WTC11 (cell line): ENCODE results near the gene RBM18. TPM values are rescaled to one million over a fixed set of nuclear protein-coding genes. Genes with fewer than 3 reads are reported as not detected.

Experiments
- ATAC-seq: fragments of 200-7000 bp; cut with Tn5 transposase; 2 replicates; pipeline ENCODE4 v1.10.0; 2021; ENCODE audit warnings: mild to moderate bottlenecking, moderate library complexity
- Bru-seq: library from RNA; stranded (reverse); fragments of 400-500 nt; gene quantifications from one replicate; lab custom pipeline; 2021; lab: Mats Ljungman, UMichigan
- CTCF ChIA-PET: fragments of 300-600 bp; sonication (Branson Sonifier 250); formaldehyde crosslinking; loops from one replicate; lab custom pipeline; 2021; ENCODE audit warnings: antibody characterized with exemption; lab: Charles Lee
- POLR2A ChIA-PET: fragments of 350-600 bp; sonication (Branson Sonifier 250); formaldehyde crosslinking; loops from one replicate; lab custom pipeline; 2021; ENCODE audit warnings: antibody characterized with exemption; lab: Charles Lee
- DNase-seq: peaks from one replicate; pipeline ENCODE4 v3.0.0; 2021; ENCODE audit warnings: low spot score
- H3K27ac Mint-ChIP-seq: 2 replicates; pipeline ENCODE4 v1.8.0; 2021; ENCODE audit warnings: mixed read lengths
- H3K27me3 Mint-ChIP-seq: 2 replicates; pipeline ENCODE4 v1.8.0; 2021; ENCODE audit warnings: low read depth, mild to moderate bottlenecking, moderate library complexity, mixed read lengths
- H3K36me3 Mint-ChIP-seq: 2 replicates; pipeline ENCODE4 v1.8.0; 2021; ENCODE audit warnings: mixed read lengths
- H3K4me1 Mint-ChIP-seq: 2 replicates; pipeline ENCODE4 v1.8.0; 2022; ENCODE audit warnings: mixed read lengths
- H3K4me3 Mint-ChIP-seq: 2 replicates; pipeline ENCODE4 v1.8.0; 2021; ENCODE audit warnings: mild to moderate bottlenecking, moderate library complexity, mixed read lengths
- H3K9me3 Mint-ChIP-seq: 2 replicates; pipeline ENCODE4 v1.8.0; 2021; ENCODE audit warnings: mixed read lengths
- CREM ChIP-seq: sonication (generic); formaldehyde crosslinking; IDR thresholded peaks from 2 replicates; pipeline ENCODE4 v1.8.1; 2022; ENCODE audit warnings: mild to moderate bottlenecking, missing genetic modification reagents, moderate library complexity
- ELF4 ChIP-seq: sonication (generic); formaldehyde crosslinking; IDR thresholded peaks from 2 replicates; pipeline ENCODE4 v1.8.1; 2022; ENCODE audit warnings: low read depth, mild to moderate bottlenecking, moderate library complexity, missing genetic modification reagents
- ESRRA ChIP-seq: sonication (generic); formaldehyde crosslinking; IDR thresholded peaks from 2 replicates; pipeline ENCODE4 v1.8.1; 2022; ENCODE audit warnings: mild to moderate bottlenecking, missing genetic modification reagents, borderline replicate concordance
- FOXJ3 ChIP-seq: sonication (generic); formaldehyde crosslinking; IDR thresholded peaks from 2 replicates; pipeline ENCODE4 v1.9.0; 2021; ENCODE audit warnings: missing genetic modification reagents, mild to moderate bottlenecking, borderline replicate concordance
- GABPB1 ChIP-seq: sonication (generic); formaldehyde crosslinking; IDR thresholded peaks from 2 replicates; pipeline ENCODE4 v1.8.1; 2023; ENCODE audit warnings: mild to moderate bottlenecking, missing genetic modification reagents
- MYBL2 ChIP-seq: sonication (generic); formaldehyde crosslinking; IDR thresholded peaks from 2 replicates; pipeline ENCODE4 v1.8.1; 2023; ENCODE audit warnings: mild to moderate bottlenecking, moderate library complexity, missing genetic modification reagents
- NR2C2 ChIP-seq: sonication (generic); formaldehyde crosslinking; IDR thresholded peaks from 2 replicates; pipeline ENCODE4 v1.8.0; 2022; ENCODE audit warnings: mild to moderate bottlenecking, missing genetic modification reagents
- NR3C1 ChIP-seq: sonication (generic); formaldehyde crosslinking; conservative IDR thresholded peaks from 2 replicates; pipeline ENCODE4 v1.8.1; 2023; ENCODE audit warnings: low read depth, mild to moderate bottlenecking, missing genetic modification reagents
- PRRX2 ChIP-seq: fragments of 250-450 bp; sonication (Bioruptor Pico); IDR thresholded peaks from 2 replicates; pipeline ENCODE4 v1.8.0; 2021; ENCODE audit warnings: mild to moderate bottlenecking
- TEAD1 ChIP-seq: sonication (generic); formaldehyde crosslinking; IDR thresholded peaks from 2 replicates; pipeline ENCODE4 v1.8.0; 2022; ENCODE audit warnings: mild to moderate bottlenecking, missing genetic modification reagents
- ZBTB21 ChIP-seq: sonication (generic); formaldehyde crosslinking; IDR thresholded peaks from 2 replicates; pipeline ENCODE4 v1.8.1; 2023; ENCODE audit warnings: mild to moderate bottlenecking, missing genetic modification reagents, borderline replicate concordance
- ZNF317 ChIP-seq: sonication (generic); formaldehyde crosslinking; IDR thresholded peaks from 2 replicates; pipeline ENCODE4 v1.8.1; 2023; ENCODE audit warnings: low read depth, mild to moderate bottlenecking, moderate library complexity, missing genetic modification reagents, borderline replicate concordance
- ZNF416 ChIP-seq: fragments of 250-450 bp; sonication (Bioruptor Pico); IDR thresholded peaks from 2 replicates; pipeline ENCODE4 v1.9.0; 2021; ENCODE audit warnings: mild to moderate bottlenecking, inconsistent platforms
- long read RNA-seq, 3 experiments: library from RNA in 1 of 3; library from capped mRNA in 1 of 3; library from polyadenylated mRNA in 1 of 3; unstranded in 2 of 3; stranded (forward) in 1 of 3; transcript quantifications; one replicate each; pipeline ENCODE4 v2.0.0, GENCODE V29; 2021
- total RNA-seq: library from RNA; stranded (reverse); gene quantifications from 3 replicates; pipeline ENCODE4 v1.2.3, GENCODE V29; 2021
- TF ChIP-seq, protein P1 (sequence below): sonication (generic); formaldehyde crosslinking; conservative IDR thresholded peaks from 2 replicates; pipeline ENCODE4 v1.8.1; 2023; ENCODE audit warnings: mild to moderate bottlenecking, low read depth, missing genetic modification reagents, moderate library complexity
- TF ChIP-seq, protein P2 (sequence below): fragments of 250-450 bp; sonication (Bioruptor Pico); IDR thresholded peaks from 2 replicates; pipeline ENCODE4 v1.9.0; 2021; ENCODE audit warnings: mild to moderate bottlenecking
- TF ChIP-seq, protein P3 (sequence below): fragments of 250-450 bp; sonication (Bioruptor Pico); conservative IDR thresholded peaks from 2 replicates; pipeline ENCODE4 v1.9.0; 2021; ENCODE audit warnings: mild to moderate bottlenecking
- TF ChIP-seq, protein P4 (sequence below): fragments of 250-450 bp; sonication (Bioruptor Pico); IDR thresholded peaks from 2 replicates; pipeline ENCODE4 v1.9.0; 2021; ENCODE audit warnings: mild to moderate bottlenecking, borderline replicate concordance
- TF ChIP-seq, protein P5 (sequence below): sonication (generic); formaldehyde crosslinking; IDR thresholded peaks from 2 replicates; pipeline ENCODE4 v1.8.1; 2023; ENCODE audit warnings: mild to moderate bottlenecking, missing genetic modification reagents
- TF ChIP-seq, protein P6 (sequence below): fragments of 250-450 bp; sonication (Bioruptor Pico); IDR thresholded peaks from 2 replicates; pipeline ENCODE4 v1.9.0; 2021; ENCODE audit warnings: moderate library complexity, mild to moderate bottlenecking, inconsistent platforms, borderline replicate concordance

Gene RBM18, protein sequence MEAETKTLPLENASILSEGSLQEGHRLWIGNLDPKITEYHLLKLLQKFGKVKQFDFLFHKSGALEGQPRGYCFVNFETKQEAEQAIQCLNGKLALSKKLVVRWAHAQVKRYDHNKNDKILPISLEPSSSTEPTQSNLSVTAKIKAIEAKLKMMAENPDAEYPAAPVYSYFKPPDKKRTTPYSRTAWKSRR
- total RNA-seq (11.4 to 14.3 TPM (median 13.1 TPM) in 3 replicates), Bru-seq, nascent RNA (percentile 80 among the genes with signal in this experiment)
- long read RNA-seq, experiment 1, full-length matches to known transcripts: 93 of 111 reads
- long read RNA-seq, experiment 1, partial matches to known transcripts: 5 of 111 reads
- long read RNA-seq, experiment 1, other reads (novel, unspliced or antisense): 13 of 111 reads
- long read RNA-seq, experiment 2, full-length matches to known transcripts: 24 of 36 reads
- long read RNA-seq, experiment 2, partial matches to known transcripts: 5 of 36 reads
- long read RNA-seq, experiment 2, other reads (novel, unspliced or antisense): 7 of 36 reads
- long read RNA-seq, experiment 3, full-length matches to known transcripts: 52 of 57 reads
- long read RNA-seq, experiment 3, partial matches to known transcripts: 0 of 57 reads
- long read RNA-seq, experiment 3, other reads (novel, unspliced or antisense): 5 of 57 reads

DNA sequence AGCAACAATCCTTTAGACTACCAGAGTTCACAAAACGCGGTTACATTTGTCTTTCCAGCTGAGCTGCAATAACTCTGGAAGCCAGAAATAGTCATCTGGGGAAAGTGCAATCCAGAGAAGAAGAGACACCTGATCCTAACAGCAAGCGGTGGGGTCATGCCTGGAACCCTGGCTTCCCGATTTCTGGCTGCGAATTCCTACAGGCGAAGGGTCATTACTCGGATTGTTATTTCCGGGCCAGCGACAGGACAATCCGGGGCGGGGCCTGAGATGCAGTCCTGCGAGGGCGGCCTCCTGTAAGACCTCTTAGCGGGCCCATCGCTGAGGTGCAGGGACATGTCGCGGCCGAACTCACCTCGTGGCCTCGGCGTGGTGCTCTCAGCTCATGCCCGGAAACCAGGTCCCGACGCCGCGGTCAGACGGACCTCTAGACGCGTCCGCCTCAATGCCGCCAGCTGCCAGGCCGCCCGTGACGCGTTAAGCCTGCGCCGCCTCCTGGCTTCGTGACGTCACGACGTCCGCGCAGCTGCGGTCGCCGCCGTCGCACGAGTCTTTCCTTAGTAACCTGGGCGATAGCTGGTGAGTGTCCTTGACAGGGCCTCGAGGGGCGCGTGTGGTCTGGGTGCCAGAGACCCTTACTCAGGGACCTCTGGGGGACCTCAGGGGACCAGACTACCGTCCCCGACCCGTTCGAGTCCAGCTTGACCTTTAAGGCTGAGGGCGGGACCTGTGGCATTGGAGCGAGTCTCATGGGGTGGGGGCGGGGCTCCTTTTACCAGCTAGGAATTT lies at the start of gene RBM18, which contains the start of gene MRRF:
Gene RBM18, minus strand, starts transcription at position 481 of the 789 bp plus-strand sequence. CDS start 3,348 bp downstream, outside the sequence.
Gene MRRF, plus strand, starts transcription at position 523 of the 789 bp plus-strand sequence. CDS start 6,010 bp downstream, outside the sequence.
- Mint-ChIP-seq H3K27me3 (no peaks in the 10 kb centered on the region), H3K9me3 (no peaks in the 10 kb centered on the region), H3K36me3 (peaks cover 10% of the 10 kb centered on the region), H3K4me3 (peak within 1 kb of the TSS; percentile 95), H3K27ac (peak within 1 kb of the TSS; percentile 99), H3K4me1 (peaks cover 20% of the 10 kb centered on the region)
- peak; percentile 84 for ATAC-seq
- ChIA-PET POLR2A (interaction anchor here (0.9 to 1.4 kb wide), 7 partner anchors 11 to 138 kb away, joined by 3 to 5 read pairs (median 3); no protein-coding TSS in a partner anchor), CTCF (interaction anchor here (0.6 to 2.5 kb wide), 12 partner anchors 38 to 166 kb away, joined by 3 to 15 read pairs (median 6); no protein-coding TSS in a partner anchor)
- DNase-seq: peak; percentile 93
- TF ChIP-seq ZBTB21 (peak; percentile 95), MYBL2 (CRISPR knock-in tag) (peak; percentile 95), ESRRA (peak; percentile 91), GABPB1 (peak; percentile 76), CREM (peak; percentile 99), ZNF317 (no peak), TEAD1 (CRISPR knock-in tag) (peak; percentile 98), PRRX2 (CRISPR knock-in tag) (no peak), NR2C2 (peak; percentile 66; the same call in 1 of the 2 replicates), NR3C1 (CRISPR knock-in tag) (no peak), FOXJ3 (no peak), ZNF416 (CRISPR knock-in tag) (no peak), ELF4 (CRISPR knock-in tag) (0 out of 2 replicates have a peak, but pooled peaks have one; percentile 67)
- TF ChIP-seq, protein P1, sequence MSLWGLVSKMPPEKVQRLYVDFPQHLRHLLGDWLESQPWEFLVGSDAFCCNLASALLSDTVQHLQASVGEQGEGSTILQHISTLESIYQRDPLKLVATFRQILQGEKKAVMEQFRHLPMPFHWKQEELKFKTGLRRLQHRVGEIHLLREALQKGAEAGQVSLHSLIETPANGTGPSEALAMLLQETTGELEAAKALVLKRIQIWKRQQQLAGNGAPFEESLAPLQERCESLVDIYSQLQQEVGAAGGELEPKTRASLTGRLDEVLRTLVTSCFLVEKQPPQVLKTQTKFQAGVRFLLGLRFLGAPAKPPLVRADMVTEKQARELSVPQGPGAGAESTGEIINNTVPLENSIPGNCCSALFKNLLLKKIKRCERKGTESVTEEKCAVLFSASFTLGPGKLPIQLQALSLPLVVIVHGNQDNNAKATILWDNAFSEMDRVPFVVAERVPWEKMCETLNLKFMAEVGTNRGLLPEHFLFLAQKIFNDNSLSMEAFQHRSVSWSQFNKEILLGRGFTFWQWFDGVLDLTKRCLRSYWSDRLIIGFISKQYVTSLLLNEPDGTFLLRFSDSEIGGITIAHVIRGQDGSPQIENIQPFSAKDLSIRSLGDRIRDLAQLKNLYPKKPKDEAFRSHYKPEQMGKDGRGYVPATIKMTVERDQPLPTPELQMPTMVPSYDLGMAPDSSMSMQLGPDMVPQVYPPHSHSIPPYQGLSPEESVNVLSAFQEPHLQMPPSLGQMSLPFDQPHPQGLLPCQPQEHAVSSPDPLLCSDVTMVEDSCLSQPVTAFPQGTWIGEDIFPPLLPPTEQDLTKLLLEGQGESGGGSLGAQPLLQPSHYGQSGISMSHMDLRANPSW (CRISPR knock-in tag): no peak
- TF ChIP-seq, protein P2, sequence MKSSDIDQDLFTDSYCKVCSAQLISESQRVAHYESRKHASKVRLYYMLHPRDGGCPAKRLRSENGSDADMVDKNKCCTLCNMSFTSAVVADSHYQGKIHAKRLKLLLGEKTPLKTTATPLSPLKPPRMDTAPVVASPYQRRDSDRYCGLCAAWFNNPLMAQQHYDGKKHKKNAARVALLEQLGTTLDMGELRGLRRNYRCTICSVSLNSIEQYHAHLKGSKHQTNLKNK (CRISPR knock-in tag): no peak
- TF ChIP-seq, protein P3, sequence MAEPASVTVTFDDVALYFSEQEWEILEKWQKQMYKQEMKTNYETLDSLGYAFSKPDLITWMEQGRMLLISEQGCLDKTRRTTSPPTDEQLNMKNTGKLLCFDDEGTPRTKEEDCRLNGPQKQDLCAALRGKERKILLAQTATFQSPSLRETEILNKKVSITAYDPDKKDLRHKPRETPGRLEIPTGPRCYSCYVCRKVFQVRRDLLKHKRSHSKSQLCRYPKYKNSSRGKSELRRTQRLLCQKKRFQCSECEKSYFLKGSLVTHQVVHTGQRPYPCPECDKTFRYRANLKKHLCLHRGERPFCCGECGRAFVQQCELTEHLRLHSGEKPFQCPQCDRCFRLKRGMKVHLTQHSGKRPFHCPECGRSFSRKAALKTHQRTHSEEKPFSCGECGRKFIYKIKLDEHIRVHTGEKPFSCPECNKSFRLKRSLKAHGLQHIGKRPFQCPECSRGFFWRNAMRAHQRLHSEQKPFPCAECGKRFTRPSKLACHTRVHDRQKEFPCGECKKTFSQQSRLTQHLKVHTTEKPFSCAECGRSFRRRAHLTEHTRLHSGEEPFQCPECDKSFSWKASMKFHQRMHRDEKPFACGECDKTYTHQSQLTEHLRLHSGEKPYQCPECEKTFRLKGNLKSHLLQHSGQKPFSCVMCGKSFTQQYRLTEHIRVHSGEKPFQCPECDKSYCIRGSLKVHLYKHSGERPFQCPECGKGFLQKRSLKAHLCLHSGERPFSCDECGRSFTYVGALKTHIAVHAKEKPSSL (CRISPR knock-in tag): no peak
- TF ChIP-seq, protein P4, sequence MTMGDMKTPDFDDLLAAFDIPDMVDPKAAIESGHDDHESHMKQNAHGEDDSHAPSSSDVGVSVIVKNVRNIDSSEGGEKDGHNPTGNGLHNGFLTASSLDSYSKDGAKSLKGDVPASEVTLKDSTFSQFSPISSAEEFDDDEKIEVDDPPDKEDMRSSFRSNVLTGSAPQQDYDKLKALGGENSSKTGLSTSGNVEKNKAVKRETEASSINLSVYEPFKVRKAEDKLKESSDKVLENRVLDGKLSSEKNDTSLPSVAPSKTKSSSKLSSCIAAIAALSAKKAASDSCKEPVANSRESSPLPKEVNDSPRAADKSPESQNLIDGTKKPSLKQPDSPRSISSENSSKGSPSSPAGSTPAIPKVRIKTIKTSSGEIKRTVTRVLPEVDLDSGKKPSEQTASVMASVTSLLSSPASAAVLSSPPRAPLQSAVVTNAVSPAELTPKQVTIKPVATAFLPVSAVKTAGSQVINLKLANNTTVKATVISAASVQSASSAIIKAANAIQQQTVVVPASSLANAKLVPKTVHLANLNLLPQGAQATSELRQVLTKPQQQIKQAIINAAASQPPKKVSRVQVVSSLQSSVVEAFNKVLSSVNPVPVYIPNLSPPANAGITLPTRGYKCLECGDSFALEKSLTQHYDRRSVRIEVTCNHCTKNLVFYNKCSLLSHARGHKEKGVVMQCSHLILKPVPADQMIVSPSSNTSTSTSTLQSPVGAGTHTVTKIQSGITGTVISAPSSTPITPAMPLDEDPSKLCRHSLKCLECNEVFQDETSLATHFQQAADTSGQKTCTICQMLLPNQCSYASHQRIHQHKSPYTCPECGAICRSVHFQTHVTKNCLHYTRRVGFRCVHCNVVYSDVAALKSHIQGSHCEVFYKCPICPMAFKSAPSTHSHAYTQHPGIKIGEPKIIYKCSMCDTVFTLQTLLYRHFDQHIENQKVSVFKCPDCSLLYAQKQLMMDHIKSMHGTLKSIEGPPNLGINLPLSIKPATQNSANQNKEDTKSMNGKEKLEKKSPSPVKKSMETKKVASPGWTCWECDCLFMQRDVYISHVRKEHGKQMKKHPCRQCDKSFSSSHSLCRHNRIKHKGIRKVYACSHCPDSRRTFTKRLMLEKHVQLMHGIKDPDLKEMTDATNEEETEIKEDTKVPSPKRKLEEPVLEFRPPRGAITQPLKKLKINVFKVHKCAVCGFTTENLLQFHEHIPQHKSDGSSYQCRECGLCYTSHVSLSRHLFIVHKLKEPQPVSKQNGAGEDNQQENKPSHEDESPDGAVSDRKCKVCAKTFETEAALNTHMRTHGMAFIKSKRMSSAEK (CRISPR knock-in tag): no peak
- TF ChIP-seq, protein P5, sequence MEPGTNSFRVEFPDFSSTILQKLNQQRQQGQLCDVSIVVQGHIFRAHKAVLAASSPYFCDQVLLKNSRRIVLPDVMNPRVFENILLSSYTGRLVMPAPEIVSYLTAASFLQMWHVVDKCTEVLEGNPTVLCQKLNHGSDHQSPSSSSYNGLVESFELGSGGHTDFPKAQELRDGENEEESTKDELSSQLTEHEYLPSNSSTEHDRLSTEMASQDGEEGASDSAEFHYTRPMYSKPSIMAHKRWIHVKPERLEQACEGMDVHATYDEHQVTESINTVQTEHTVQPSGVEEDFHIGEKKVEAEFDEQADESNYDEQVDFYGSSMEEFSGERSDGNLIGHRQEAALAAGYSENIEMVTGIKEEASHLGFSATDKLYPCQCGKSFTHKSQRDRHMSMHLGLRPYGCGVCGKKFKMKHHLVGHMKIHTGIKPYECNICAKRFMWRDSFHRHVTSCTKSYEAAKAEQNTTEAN (CRISPR knock-in tag): peak; percentile 98
- TF ChIP-seq, protein P6, sequence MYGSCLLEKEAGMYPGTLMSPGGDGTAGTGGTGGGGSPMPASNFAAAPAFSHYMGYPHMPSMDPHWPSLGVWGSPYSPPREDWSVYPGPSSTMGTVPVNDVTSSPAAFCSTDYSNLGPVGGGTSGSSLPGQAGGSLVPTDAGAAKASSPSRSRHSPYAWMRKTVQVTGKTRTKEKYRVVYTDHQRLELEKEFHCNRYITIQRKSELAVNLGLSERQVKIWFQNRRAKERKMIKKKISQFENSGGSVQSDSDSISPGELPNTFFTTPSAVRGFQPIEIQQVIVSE (CRISPR knock-in tag): no peak
